ENCODE results near the gene SIN3A.

DNA sequence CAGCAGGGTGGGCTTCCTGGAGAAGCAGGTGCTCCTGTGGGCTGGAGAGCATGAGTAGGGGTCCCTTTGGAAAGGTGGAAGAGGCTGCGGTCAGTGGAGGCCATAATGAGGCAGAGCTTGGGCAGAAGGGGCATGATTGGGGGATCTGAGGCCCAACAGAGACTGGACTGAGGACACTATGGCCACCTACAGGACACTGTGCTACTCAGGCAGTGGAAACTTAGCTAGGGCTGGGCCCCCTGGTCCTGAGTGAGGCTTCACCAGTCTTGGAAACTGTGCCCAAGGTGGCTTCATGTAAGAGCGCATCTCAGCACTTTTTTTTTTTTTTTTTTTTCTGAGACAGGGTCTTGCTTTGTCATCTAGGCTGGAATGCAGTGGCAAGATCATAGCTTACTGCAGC lies 121.9 kb downstream of the SIN3A start:
- TF ChIP-seq EP300 (IDR thresholded peaks at IDR 0.05; ENCODE audit: borderline replicate concordance), result no peak
- no peak for TF ChIP-seq CEBPB (IDR thresholded peaks at IDR 0.05)
- TF ChIP-seq, protein P1, sequence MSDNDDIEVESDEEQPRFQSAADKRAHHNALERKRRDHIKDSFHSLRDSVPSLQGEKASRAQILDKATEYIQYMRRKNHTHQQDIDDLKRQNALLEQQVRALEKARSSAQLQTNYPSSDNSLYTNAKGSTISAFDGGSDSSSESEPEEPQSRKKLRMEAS (IDR thresholded peaks at IDR 0.05), result no peak
- no peak for TF ChIP-seq RAD21 (IDR thresholded peaks at IDR 0.05; ENCODE audit: low read depth)

Data from Ishikawa (cell line).